ENCODE results near the gene USP9Y. TPM values are rescaled to one million over a fixed set of nuclear protein-coding genes. Genes with fewer than 3 reads are reported as not detected.
"Not testable (repeated sequence)": the region's sequence is repeated elsewhere in the genome, so short reads cannot be mapped to it uniquely, and the experiment has no call there.

The USP9Y gene
- total RNA-seq (10 to 100 TPM; 46.4 to 49.1 TPM), total RNA-seq (0.12 to 262 reads per million in 2 donors)

- Mint-ChIP-seq H3K27ac (no peak within 1 kb of the TSS), H3K27me3 (no peaks in the 10 kb centered on the region), H3K36me3 (ENCODE audit: low read depth) (no peaks in the 10 kb centered on the region), H3K4me3 (no peak within 1 kb of the TSS), H3K4me1 (peaks cover 2% of the 10 kb centered on the region)
- ATAC-seq (no peak), DNase-seq (no peak)
- H3K9me3 ChIP-seq (ENCODE audit: control insufficient read depth, low read length, poor library complexity, severe bottlenecking): peaks cover 3% of the 10 kb centered on the region
These were observed at the start of gene USP9Y for GRCh38 chrY:12701181-12701695. Gene USP9Y, plus strand, starts transcription at chrY:12701231. Its CDS starts 8,217 bp downstream, at chrY:12709448.

GRCh38 chrY:12651621-12652036, 49.4 kb upstream of the USP9Y start:
- no peaks in the 10 kb centered on the region for H3K4me1 Mint-ChIP-seq
- no peaks in the 10 kb centered on the region for H3K27me3 Mint-ChIP-seq
- H3K27ac Mint-ChIP-seq: no peak overlapping the region
- ATAC-seq (no peak), DNase-seq (no peak)
- H3K36me3 Mint-ChIP-seq (ENCODE audit: low read depth): no peaks in the 10 kb centered on the region
- no peak overlapping the region for H3K4me3 Mint-ChIP-seq
- H3K9me3 ChIP-seq (ENCODE audit: control insufficient read depth, low read length, poor library complexity, severe bottlenecking): no peaks in the 10 kb centered on the region

DNA sequence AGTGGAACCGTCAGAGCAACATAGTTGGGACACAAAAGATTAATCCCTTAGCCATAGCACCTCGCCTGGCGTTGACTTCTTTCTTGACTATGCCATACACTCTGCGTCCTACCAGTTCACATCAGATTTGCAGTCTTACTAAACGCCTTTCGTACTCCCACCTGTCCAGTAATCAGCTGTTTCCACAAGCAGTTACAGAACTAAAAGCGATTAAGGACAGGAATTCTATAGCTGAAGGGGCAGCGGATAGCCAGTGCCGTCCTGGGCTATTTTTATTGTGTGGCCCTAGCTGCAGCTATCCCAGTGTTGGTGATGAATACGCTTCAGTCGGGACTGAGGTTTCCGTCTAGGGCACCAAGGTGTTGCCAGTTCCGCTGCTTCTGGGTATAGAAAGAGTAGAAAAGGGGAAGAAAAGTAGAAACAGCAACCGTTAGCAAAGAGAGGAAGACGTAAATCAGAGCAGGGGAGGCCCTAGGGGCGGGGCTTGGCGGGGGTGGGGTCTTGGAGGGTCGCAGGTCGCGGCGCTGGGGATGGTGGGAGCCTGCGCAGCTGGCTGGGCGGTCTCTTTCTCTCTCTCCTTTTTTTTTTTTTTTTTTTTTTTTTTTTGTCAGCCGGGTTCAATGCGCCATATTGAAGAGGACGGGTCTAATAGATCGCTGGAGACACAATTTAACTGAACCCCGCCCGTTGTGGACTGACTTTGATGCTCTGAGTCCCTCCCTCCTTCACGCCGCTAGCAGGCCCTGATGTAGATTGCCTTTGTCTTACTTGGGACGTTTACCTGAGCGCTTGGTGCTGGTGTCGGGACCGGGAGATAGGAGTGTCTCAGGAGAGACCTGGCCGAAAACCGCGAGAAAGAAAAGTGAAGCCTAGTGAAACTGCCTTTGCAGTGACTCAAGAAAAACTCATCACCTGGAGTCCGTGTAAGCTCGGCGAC, 39.0 kb upstream of the USP9Y start:
- H3K9me3 ChIP-seq (ENCODE audit: control insufficient read depth, low read length, poor library complexity, severe bottlenecking): no peaks in the 10 kb centered on the region
- Mint-ChIP-seq H3K27ac (peak overlapping the region; percentile 95), H3K36me3 (ENCODE audit: low read depth) (peaks cover 4% of the 10 kb centered on the region), H3K4me1 (peaks cover 6% of the 10 kb centered on the region), H3K27me3 (no peaks in the 10 kb centered on the region), H3K4me3 (peak overlapping the region; percentile 96)
- DNase-seq (peak; percentile 46 to 80 (median 73)), ATAC-seq (peak; percentile 84)

- DNase-seq (peak in 2 of 3 donors; percentile 18 to 19), ATAC-seq (peak; percentile 46)
- H3K9me3 ChIP-seq (ENCODE audit: control insufficient read depth, low read length, poor library complexity, severe bottlenecking): no peaks in the 10 kb centered on the region
- no peaks in the 10 kb centered on the region for H3K27me3 Mint-ChIP-seq
- H3K4me3 Mint-ChIP-seq: peak overlapping the region; percentile 96
- peaks cover 4% of the 10 kb centered on the region for H3K36me3 Mint-ChIP-seq (ENCODE audit: low read depth)
- peaks cover 7% of the 10 kb centered on the region for H3K4me1 Mint-ChIP-seq
- peak overlapping the region; percentile 95 for H3K27ac Mint-ChIP-seq
These were observed 38.1 kb upstream of the USP9Y start for GRCh38 chrY:12662745-12663591.

- H3K9me3 ChIP-seq (ENCODE audit: control insufficient read depth, low read length, poor library complexity, severe bottlenecking); DNase-seq; H3K27me3 Mint-ChIP-seq; ATAC-seq; H3K36me3 Mint-ChIP-seq (ENCODE audit: low read depth): not testable (repeated sequence)
- peak overlapping the region; percentile 96 for H3K4me3 Mint-ChIP-seq
- peak overlapping the region; percentile 95 for H3K27ac Mint-ChIP-seq
- peaks cover 11% of the 10 kb centered on the region for H3K4me1 Mint-ChIP-seq
These were observed 37.2 kb upstream of the USP9Y start for GRCh38 chrY:12663845-12664244.

- ATAC-seq: no peak
- H3K36me3 Mint-ChIP-seq (ENCODE audit: low read depth): peaks cover 3% of the 10 kb centered on the region
- peak overlapping the region; percentile 50 for H3K4me3 Mint-ChIP-seq
- H3K27ac Mint-ChIP-seq: no peak overlapping the region
- peaks cover 9% of the 10 kb centered on the region for H3K4me1 Mint-ChIP-seq
- H3K9me3 ChIP-seq (ENCODE audit: control insufficient read depth, low read length, poor library complexity, severe bottlenecking): no peaks in the 10 kb centered on the region
- H3K27me3 Mint-ChIP-seq: no peaks in the 10 kb centered on the region
- DNase-seq: no peak
These were observed 22.9 kb upstream of the USP9Y start for GRCh38 chrY:12678111-12678510.

- Mint-ChIP-seq H3K4me3 (no peak overlapping the region), H3K27ac (peak overlapping the region; percentile 81), H3K27me3 (no peaks in the 10 kb centered on the region), H3K4me1 (peaks cover 11% of the 10 kb centered on the region), H3K36me3 (ENCODE audit: low read depth) (peaks cover 2% of the 10 kb centered on the region)
- ATAC-seq: no peak
- DNase-seq: no peak
- H3K9me3 ChIP-seq (ENCODE audit: control insufficient read depth, low read length, poor library complexity, severe bottlenecking): no peaks in the 10 kb centered on the region
These were observed 19.5 kb upstream of the USP9Y start for GRCh38 chrY:12681535-12681934.

DNA sequence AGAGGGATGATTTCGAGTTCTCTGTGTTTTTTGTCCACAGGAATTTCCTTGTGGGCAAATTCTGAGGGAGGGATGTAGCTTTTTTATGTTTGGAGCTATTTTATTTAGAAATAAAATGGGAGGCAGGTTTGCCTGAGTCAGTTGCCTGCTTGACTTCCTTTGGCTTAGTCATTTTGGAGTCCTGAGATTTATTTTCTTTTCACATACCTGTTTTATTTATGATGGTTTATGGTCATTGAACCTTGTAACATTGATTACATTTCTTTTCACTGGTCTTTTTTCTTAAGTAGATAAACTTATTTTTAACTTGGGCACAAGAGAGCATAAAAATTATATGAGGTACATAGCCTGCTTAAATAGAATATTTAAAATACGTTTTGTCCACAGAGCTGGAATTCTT, 12.7 kb upstream of the USP9Y start:
- Mint-ChIP-seq H3K27me3 (no peaks in the 10 kb centered on the region), H3K4me3 (no peak overlapping the region), H3K36me3 (ENCODE audit: low read depth) (peaks cover 6% of the 10 kb centered on the region), H3K27ac (no peak overlapping the region), H3K4me1 (peaks cover 5% of the 10 kb centered on the region)
- DNase-seq (no peak), ATAC-seq (no peak)
- no peaks in the 10 kb centered on the region for H3K9me3 ChIP-seq (ENCODE audit: control insufficient read depth, low read length, poor library complexity, severe bottlenecking)

GRCh38 chrY:12700087-12700486, 944 bp upstream of the USP9Y start:
- H3K4me1 Mint-ChIP-seq: no peaks in the 10 kb centered on the region
- DNase-seq (no peak), ATAC-seq (no peak)
- H3K4me3 Mint-ChIP-seq: no peak overlapping the region
- H3K9me3 ChIP-seq (ENCODE audit: control insufficient read depth, low read length, poor library complexity, severe bottlenecking): peaks cover 3% of the 10 kb centered on the region
- H3K27ac Mint-ChIP-seq: no peak overlapping the region
- no peaks in the 10 kb centered on the region for H3K27me3 Mint-ChIP-seq
- H3K36me3 Mint-ChIP-seq (ENCODE audit: low read depth): no peaks in the 10 kb centered on the region

GRCh38 chrY:12702174-12702573, 1.1 kb downstream of the USP9Y start:
- H3K9me3 ChIP-seq (ENCODE audit: control insufficient read depth, low read length, poor library complexity, severe bottlenecking): peaks cover 3% of the 10 kb centered on the region
- Mint-ChIP-seq H3K4me3 (no peak overlapping the region), H3K27me3 (no peaks in the 10 kb centered on the region), H3K4me1 (peaks cover 2% of the 10 kb centered on the region), H3K36me3 (ENCODE audit: low read depth) (no peaks in the 10 kb centered on the region), H3K27ac (no peak overlapping the region)
- ATAC-seq (no peak), DNase-seq (no peak)

GRCh38 chrY:12710460-12710859, 9.4 kb downstream of the USP9Y start:
- Mint-ChIP-seq H3K27me3 (no peaks in the 10 kb centered on the region), H3K4me1 (peaks cover 12% of the 10 kb centered on the region), H3K4me3 (peak overlapping the region; percentile 36), H3K36me3 (ENCODE audit: low read depth) (no peaks in the 10 kb centered on the region), H3K27ac (peak overlapping the region; percentile 51)
- DNase-seq (no peak), ATAC-seq (no peak)
- H3K9me3 ChIP-seq (ENCODE audit: control insufficient read depth, low read length, poor library complexity, severe bottlenecking): no peaks in the 10 kb centered on the region

DNA sequence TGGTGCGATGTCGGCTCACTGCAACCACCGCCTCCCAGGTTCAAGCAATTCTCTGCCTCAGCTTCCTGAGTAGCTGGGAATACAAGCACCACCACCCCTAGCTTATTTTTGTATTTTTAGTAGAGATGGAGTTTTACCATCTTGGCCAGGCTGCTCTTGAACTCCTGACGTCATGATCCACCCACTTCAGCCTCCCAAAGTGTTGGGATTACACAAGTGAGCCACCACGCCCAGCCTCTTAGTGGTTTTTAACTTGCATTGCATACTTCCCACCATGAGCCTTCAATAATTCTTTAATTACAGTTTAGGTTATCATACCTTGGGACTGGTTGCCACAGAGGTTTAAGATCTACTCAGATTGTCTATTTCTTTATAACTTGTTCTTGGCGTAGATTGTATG, 14.3 kb downstream of the USP9Y start:
- Mint-ChIP-seq H3K27ac (no peak overlapping the region), H3K36me3 (ENCODE audit: low read depth) (peaks cover 2% of the 10 kb centered on the region), H3K4me3 (no peak overlapping the region), H3K4me1 (peaks cover 7% of the 10 kb centered on the region), H3K27me3 (no peaks in the 10 kb centered on the region)
- no peak for ATAC-seq
- DNase-seq: no peak
- H3K9me3 ChIP-seq (ENCODE audit: control insufficient read depth, low read length, poor library complexity, severe bottlenecking): no peaks in the 10 kb centered on the region

GRCh38 chrY:12729746-12730145, 28.7 kb downstream of the USP9Y start:
- ATAC-seq: no peak
- Mint-ChIP-seq H3K27ac (no peak overlapping the region), H3K36me3 (ENCODE audit: low read depth) (no peaks in the 10 kb centered on the region), H3K4me3 (no peak overlapping the region), H3K27me3 (no peaks in the 10 kb centered on the region), H3K4me1 (peaks cover 10% of the 10 kb centered on the region)
- DNase-seq: no peak
- H3K9me3 ChIP-seq (ENCODE audit: control insufficient read depth, low read length, poor library complexity, severe bottlenecking): no peaks in the 10 kb centered on the region
